ENCODE results near the gene PDE11A. TPM values are rescaled to one million over a fixed set of nuclear protein-coding genes. Genes with fewer than 3 reads are reported as not detected.

PDE11A gene
- total and polyA plus RNA-seq, 10 donors, result 0.02 to 1.2 (median 0.22) TPM; not detected in 3

- Histone ChIP-seq H3K36me3 (no peaks in the 10 kb centered on the region), H3K4me1 (peaks cover 0 to 10% (median under 1%) of the 10 kb centered on the region in 6 donors), H3K4me3 (no peak overlapping the region), H3K9me3 (no peaks in the 10 kb centered on the region), H3K27ac (no peak overlapping the region), H3K27me3 (replicated peaks in 1 of 7) (no peaks in the 10 kb centered on the region)
- no peak for TF ChIP-seq CTCF (IDR thresholded peaks at IDR 0.05 in 8 of 11, conservative IDR thresholded peaks at IDR 0.05 in 3 of 11)
- no peak for TF ChIP-seq POLR2A (IDR thresholded peaks at IDR 0.05)
- TF ChIP-seq POLR2AphosphoS5 (IDR thresholded peaks at IDR 0.05), result no peak
- intact Hi-C loops (cut with DNase I; ENCODE audit: low total_unique reads), result no loop called here
- WGBS, 5 donors, result 78 to 93% (median 83%) methylated on average over 3 of the region's 3 CpGs
- DNase-seq, result no peak
These were observed 324.2 kb downstream of the PDE11A start for GRCh38 chr2:177748360-177748759.

- WGBS, 5 donors, result 82 to 90% (median 85%) methylated on average over 4 of the region's 4 CpGs
- intact Hi-C loops (cut with DNase I; ENCODE audit: low total_unique reads), result no loop called here
- TF ChIP-seq CTCF (IDR thresholded peaks at IDR 0.05 in 8 of 11, conservative IDR thresholded peaks at IDR 0.05 in 3 of 11) (no peak), POLR2AphosphoS5 (IDR thresholded peaks at IDR 0.05) (no peak), POLR2A (IDR thresholded peaks at IDR 0.05) (no peak)
These were observed 325.2 kb downstream of the PDE11A start for GRCh38 chr2:177747384-177747783.

GRCh38 chr2:177746358-177746757 lies 326.2 kb downstream of the PDE11A start:
- TF ChIP-seq POLR2A (IDR thresholded peaks at IDR 0.05) (no peak), CTCF (IDR thresholded peaks at IDR 0.05 in 8 of 11, conservative IDR thresholded peaks at IDR 0.05 in 3 of 11) (no peak), POLR2AphosphoS5 (IDR thresholded peaks at IDR 0.05) (no peak)
- DNase-seq, result no peak
- intact Hi-C loops (cut with DNase I; ENCODE audit: low total_unique reads), result no loop called here
- Histone ChIP-seq H3K36me3 (no peaks in the 10 kb centered on the region), H3K4me1 (peaks cover 0 to 7% (median 0%) of the 10 kb centered on the region in 6 donors), H3K27me3 (replicated peaks in 1 of 7) (no peaks in the 10 kb centered on the region), H3K27ac (peak overlapping the region in 1 of 8 donors; percentile 15), H3K9me3 (no peaks in the 10 kb centered on the region), H3K4me3 (no peak overlapping the region)
- 54 to 71% (median 61%) methylated on average over 2 of the region's 2 CpGs for WGBS, 5 donors

More at GRCh38 chr2:177747384-177747783, 325.2 kb downstream of the PDE11A start:
- peaks cover 0 to 7% (median 0%) of the 10 kb centered on the region in 6 donors for H3K4me1 ChIP-seq
- H3K36me3 ChIP-seq, result no peaks in the 10 kb centered on the region
- no peak overlapping the region for H3K4me3 ChIP-seq
- no peaks in the 10 kb centered on the region for H3K9me3 ChIP-seq
- H3K27ac ChIP-seq, result no peak overlapping the region
- DNase-seq, result no peak
- H3K27me3 ChIP-seq (replicated peaks in 1 of 7), result no peaks in the 10 kb centered on the region

GRCh38 chr2:177745531-177745930 lies 327.0 kb downstream of the PDE11A start:
- no peak for DNase-seq
- intact Hi-C loops (cut with DNase I; ENCODE audit: low total_unique reads), result no loop called here
- 81 to 100% (median 91%) methylated on average over 1 of the region's 1 CpG for WGBS, 5 donors

More at GRCh38 chr2:177745531-177745930, 327.0 kb downstream of the PDE11A start:
- Histone ChIP-seq H3K9me3 (no peaks in the 10 kb centered on the region), H3K4me1 (peaks cover 0 to 7% (median 0%) of the 10 kb centered on the region in 6 donors), H3K36me3 (no peaks in the 10 kb centered on the region), H3K27ac (no peak overlapping the region), H3K4me3 (no peak overlapping the region), H3K27me3 (replicated peaks in 1 of 7) (no peaks in the 10 kb centered on the region)
- no peak for TF ChIP-seq CTCF (IDR thresholded peaks at IDR 0.05 in 8 of 11, conservative IDR thresholded peaks at IDR 0.05 in 3 of 11)
- no peak for TF ChIP-seq POLR2AphosphoS5 (IDR thresholded peaks at IDR 0.05)
- no peak for TF ChIP-seq POLR2A (IDR thresholded peaks at IDR 0.05)
